NCI-H345 treated with DMSO at 0.1 percent for 48 hours (cell line): ENCODE results near the gene CD81.

Experiments used
- DNase-seq: peaks from one replicate; lab custom pipeline; 2025; ENCODE audit not compliant: unreplicated experiment; lab: John Stamatoyannopoulos, UW

Gene CD81

DNA sequence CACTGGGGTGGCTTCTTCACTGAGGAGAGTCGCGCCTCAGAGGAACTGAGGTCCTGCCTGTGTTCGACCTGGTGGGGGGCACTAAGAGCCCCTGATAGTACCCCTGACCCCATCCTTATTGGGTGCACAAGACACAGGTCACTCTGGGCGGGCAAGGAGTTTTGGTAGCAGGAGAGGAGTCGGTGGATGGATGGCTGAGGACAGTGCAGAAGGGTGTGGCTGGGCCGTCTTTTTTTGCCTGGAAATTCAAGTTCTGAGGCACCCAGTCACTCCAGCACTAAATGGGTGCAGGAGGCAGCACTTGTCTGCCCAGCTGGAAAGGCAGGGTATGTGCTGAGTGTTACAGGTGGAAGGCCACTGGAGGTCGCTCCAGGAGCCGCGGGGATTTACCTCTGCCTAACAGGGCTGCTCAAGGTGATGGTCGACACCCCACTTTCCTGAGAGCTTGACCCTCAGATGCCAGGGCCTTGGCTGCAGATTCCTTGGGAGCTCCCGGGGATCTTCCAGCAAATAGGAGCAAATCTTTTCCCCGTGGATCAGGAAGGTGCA is 24.4 kb downstream of the CD81 start:
- DNase-seq: no peak

GRCh38 chr11:2402106-2402505 is 25.0 kb downstream of the CD81 start:
- no peak for DNase-seq

DNA sequence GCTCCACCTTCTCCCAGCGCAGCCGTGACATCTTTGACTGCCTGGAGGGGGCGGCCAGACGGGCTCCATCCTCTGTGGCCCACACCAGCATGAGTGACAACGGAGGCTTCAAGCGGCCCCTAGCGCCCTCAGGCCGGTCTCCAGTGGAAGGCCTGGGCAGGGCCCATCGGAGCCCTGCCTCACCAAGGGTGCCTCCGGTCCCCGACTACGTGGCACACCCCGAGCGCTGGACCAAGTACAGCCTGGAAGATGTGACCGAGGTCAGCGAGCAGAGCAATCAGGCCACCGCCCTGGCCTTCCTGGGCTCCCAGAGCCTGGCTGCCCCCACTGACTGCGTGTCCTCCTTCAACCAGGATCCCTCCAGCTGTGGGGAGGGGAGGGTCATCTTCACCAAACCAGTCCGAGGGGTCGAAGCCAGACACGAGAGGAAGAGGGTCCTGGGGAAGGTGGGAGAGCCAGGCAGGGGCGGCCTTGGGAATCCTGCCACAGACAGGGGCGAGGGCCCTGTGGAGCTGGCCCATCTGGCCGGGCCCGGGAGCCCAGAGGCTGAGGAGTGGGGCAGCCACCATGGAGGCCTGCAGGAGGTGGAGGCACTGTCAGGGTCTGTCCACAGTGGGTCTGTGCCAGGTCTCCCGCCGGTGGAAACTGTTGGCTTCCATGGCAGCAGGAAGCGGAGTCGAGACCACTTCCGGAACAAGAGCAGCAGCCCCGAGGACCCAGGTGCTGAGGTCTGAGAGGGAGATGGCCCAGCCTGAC is 26.0 kb downstream of the CD81 start:
- no peak for DNase-seq

DNA sequence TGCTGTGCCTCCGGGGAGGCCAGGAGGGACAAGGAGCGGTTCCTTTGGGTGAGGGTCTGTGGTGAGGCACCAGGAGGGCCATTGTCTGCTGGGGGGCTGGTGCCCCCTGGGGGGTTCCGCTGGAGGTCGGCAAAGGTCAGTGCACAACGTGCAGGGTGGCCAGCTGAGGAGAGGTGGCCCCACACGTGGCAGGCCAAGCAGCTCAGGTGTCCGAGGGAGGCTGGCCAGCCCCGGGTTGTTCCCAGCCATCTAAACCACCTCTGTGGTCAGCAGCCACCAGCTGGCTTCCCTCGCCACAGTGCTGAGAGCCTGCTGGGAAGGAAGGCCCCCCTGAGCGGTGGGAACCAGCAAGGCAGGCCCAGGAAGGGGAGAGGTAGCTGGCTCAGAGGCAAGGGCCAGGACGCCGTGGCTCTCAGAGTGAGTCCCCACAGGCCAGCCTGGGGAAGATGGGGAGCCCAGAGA is 27.7 kb downstream of the CD81 start:
- DNase-seq: no peak

DNA sequence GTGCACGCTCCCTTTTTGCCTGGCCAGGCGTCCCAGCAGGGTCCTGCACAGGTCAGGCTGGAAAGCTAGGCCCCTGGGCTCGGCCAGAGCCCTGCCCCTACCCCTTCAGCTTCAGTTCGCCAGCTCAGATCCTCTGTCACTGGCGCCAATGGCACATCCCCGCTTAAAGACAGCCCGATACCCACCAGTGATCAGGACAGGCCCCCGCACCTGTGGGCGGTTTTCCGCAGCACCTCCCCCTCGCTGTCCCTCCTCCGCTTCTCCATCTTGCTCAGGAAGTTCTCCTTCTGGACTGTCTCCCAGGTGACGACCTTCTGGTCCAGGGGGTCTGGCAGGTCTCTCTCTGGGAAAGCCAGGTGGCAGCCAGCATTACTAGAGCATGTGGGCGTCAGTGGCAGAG is 29.3 kb downstream of the CD81 start:
- no peak for DNase-seq

GRCh38 chr11:2406878-2407410 is 29.8 kb downstream of the CD81 start:
- DNase-seq: no peak

DNA sequence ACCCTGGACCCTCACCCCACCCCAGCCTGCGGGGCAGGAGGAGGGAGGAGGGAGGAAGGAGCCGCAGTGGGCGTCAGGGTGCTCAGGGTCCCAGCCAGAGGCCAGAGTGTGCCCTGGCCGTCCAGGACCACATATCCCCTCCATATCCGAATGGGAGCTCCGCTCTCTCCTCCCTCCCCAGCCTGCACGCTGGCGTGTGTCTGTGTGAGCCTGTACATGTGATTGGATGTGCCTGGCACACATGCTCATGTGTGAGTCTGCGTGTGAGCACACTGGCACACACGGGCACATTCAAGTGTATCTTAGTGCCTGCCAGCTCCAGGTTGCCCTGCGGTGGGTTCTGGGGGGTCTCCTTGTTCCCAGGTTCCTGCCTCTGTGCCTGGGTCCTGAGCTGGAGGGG is 31.6 kb downstream of the CD81 start:
- DNase-seq: no peak

- no peak for DNase-seq
These were observed 32.0 kb downstream of the CD81 start for GRCh38 chr11:2409126-2409525.

DNA sequence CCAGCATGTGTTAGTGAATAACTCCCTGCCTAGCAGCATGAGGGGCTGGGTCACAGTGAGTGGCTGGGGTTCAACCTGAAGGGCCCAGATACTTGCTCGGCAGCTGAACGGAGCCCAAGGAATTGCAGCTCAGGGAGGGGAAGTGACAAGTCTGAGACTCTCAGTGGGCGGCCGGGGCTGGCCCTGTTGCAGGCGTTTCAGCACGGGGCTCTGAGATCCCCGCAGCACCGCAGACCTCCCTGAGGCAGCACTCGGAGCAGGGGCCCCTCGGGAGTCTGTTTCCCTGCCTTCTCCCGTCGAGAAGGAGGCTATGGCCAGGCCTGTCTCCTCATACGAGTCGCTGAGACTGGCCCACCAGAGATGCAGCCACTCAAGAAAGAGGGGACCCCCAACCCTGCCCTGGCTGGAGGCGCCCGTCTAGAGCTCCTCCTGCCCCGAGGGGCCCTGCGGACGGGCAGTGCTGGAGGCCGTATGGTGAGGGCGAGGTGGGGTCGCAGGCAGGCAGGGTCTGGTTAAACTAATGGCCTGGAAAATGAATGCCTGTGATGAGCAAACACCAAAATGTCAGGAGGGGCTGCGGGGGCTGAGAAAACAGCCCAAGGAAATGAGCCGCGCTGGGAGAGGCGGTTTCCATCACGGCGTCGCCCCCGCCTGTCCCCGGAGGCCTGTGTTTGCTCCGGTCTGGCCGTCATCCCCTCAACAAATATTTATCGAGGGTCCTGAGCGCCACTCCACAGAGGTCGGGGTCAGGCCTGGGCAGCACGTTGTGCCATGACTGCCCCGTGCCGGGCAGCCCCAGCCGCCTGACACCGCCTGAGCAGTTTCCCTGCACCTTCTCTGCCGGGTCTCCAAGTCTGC is 32.7 kb downstream of the CD81 start:
- DNase-seq: no peak

GRCh38 chr11:2410616-2411015 is 33.5 kb downstream of the CD81 start:
- DNase-seq: no peak

GRCh38 chr11:2411446-2412305 is 34.6 kb downstream of the CD81 start:
- DNase-seq: no peak

DNA sequence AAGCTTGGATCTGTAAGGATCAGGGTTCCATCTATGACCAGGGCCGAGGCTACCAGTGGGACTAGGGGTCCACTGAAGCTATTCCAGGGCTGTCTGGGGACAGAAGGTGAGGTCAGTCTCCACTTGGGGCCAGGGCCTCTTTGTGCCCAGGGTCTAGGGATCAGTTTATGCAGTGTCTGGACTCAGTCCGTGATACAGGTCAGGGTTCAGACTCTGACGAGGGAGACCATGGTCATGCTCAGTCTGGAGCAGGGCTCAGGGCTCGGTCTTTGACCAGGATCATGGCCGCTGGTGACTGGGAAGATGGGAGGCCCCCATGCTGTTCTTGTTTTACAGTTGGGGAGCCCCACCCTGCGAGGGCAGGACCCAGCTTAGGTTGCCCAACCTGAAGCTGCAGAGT is 35.2 kb downstream of the CD81 start:
- DNase-seq: no peak

DNA sequence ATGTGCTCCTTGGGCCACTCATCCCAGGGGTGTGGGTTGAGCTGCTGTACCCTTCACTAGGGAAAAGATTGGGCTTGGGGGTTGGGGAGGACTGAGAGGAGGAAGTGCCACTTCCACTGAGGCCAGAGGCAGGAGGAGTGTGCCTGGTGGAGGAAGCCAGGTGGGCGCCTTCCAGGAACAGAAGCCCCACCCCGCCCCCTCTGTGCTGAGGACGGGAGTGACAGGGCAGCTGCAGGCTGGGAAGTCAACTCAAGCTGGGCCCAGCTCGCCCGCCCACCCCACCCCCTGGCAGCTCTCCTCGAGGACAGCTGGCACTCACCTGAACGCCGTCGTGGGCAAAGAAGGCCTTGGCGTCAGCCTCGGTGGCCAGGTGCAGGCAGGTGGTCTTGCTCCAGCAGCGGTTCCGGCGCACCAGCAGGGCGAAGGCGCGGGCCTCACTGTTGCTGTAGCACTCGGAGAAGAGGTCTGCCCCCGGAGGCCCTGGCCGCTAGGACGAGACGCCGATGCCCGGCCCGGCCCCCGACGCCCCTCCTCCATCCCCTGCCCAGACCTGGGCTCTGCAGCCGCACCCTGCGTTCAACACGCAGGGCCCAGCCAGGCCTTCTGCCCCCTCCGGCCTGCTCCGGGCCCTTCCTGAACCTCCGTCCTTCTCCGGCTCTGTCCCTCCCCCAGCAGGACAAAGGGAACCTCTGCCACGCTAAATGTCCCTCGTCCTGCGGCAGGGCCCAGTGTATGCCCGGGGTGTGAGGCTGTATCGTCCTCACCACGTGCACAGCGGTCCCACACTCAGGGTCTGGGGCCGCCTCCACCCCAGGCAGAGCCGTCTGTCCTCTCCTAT is 36.9 kb downstream of the CD81 start:
- no peak for DNase-seq

GRCh38 chr11:2414616-2415015 is 37.5 kb downstream of the CD81 start:
- no peak for DNase-seq

DNA sequence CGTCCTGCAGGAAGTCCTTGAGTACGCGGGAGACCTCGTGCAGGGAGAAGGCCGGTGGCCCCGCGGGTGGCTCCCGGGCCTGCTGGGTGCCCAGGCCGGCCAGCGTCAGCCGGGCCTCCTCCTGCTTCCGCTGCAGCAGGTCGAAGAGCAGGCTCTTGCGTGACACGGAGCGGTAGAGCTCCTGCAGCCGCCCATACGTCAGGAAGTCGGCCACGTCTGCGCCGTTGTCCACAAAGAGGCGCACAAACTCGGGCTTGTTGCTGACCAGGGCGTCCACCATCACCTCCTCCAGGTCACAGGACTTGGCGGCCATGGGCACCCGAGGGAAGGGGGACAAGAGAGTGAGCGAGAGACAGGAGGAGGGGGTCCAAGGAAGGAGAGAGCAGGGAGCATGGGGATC is 38.1 kb downstream of the CD81 start:
- DNase-seq: no peak

GRCh38 chr11:2415601-2416380 is 38.7 kb downstream of the CD81 start:
- DNase-seq: no peak

DNA sequence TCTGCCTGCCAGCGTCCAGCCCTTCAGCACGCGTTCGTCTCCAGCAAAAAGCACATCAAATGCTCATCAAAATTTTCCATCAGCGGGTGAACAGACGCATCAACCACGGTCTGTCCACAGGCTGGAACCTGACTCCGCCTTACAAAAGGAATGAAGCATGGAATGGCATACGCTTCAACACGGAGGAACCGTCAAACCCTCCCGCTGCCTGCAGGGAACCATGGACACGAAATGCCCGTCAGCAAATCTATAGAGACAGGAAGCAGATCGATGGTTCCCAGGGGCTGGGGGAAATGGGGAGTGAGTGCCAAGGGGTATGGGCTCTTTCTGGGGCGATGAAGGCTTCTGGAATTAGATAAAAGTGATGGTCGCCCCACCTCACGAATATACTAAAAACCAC is 39.7 kb downstream of the CD81 start:
- DNase-seq: no peak

DNA sequence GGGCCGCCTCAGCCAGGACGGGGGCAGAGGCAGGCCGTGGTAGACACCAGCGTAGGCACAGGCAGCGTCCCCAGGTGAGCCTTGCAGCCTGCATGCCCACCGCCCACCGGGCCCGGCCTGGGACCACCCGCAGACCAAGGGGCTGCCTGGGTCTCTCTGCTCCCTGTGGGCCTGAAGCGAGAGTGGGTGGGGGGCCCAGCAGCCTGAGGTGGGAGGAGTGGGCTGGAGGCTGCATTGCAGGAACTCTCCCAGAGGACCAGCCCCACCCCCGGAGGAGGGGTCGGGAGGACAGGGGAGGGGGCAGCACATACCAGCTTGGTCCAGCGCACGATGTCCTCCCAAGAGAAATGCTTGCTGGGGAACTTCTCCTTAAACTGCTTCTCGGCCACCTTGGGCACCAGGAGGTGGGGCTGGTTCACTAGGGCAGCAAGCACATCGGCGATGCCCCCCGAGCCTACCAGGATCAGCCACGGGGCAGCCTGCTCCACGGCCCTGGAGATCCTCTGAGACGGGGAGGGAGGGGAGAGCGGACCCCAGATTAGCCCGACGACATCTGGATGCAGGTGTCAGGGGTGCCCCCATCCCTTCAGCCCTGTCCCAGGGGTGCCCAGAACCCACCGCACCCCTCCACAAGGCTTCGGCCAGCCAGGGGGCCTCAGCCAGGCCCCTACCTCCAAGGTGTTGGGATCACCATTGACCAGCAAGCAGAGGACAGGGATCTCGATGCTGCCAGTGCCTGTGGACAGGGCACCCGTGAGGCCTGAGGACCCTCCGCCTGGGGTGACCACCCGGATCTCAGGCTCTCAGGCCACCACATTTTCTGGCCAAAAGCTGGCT is 41.0 kb downstream of the CD81 start:
- DNase-seq: no peak
